ENCODE results near the gene SLC4A1AP.
A peak's percentile ranks its signal among the peaks of the same experiment; 100 is the strongest.
"Not testable (repeated sequence)": the region's sequence is repeated elsewhere in the genome, so short reads cannot be mapped to it uniquely, and the experiment has no call there.

SLC4A1AP gene, protein sequence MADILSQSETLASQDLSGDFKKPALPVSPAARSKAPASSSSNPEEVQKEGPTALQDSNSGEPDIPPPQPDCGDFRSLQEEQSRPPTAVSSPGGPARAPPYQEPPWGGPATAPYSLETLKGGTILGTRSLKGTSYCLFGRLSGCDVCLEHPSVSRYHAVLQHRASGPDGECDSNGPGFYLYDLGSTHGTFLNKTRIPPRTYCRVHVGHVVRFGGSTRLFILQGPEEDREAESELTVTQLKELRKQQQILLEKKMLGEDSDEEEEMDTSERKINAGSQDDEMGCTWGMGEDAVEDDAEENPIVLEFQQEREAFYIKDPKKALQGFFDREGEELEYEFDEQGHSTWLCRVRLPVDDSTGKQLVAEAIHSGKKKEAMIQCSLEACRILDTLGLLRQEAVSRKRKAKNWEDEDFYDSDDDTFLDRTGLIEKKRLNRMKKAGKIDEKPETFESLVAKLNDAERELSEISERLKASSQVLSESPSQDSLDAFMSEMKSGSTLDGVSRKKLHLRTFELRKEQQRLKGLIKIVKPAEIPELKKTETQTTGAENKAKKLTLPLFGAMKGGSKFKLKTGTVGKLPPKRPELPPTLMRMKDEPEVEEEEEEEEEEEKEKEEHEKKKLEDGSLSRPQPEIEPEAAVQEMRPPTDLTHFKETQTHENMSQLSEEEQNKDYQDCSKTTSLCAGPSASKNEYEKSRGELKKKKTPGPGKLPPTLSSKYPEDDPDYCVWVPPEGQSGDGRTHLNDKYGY

DNA sequence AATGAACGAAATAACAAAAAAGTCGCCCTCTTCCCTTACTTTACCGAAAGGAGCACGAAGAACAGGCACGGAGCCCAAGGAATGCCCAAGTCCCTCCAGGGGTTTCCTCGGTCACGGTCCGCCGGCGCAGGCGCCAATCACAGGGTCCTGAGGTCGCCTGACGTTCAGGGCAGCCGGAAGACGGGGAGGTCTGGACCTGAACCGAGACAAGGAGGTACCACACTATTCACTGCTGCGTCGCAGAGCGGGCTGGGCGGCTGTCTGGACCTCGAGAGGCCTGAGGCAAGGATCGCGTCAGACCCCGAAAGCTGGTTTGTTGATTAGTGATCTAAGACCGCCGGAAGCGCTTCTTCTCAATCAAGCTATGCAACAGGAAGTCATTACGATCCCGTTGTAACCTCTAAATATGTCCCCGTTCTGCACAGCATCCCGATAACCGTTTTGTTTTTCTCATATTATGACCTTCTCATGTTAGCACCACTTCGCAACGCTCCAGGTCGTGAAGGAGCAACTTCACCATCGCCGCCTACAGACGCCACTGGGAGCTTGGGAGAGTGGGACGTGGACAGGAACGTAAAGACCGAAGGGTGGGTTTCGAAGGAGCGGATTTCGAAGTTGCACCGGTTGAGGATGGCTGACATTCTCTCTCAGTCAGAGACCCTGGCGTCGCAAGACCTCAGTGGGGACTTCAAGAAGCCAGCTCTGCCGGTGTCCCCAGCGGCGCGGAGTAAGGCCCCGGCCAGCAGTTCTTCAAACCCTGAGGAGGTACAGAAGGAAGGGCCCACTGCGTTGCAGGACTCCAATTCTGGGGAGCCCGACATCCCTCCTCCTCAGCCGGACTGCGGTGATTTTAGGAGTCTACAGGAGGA is at the start of gene SLC4A1AP, which contains the start of gene SUPT7L:
SLC4A1AP (plus strand) TSS at position 605 of the 869 bp plus-strand sequence; CDS start at position 631, 26 bp downstream.
SUPT7L (minus strand) TSS at position 330 of the 869 bp plus-strand sequence. CDS start 1,422 bp downstream, outside the sequence.
- peak; percentile 51 for DNase-seq (ENCODE audit: low spot score)

DNA sequence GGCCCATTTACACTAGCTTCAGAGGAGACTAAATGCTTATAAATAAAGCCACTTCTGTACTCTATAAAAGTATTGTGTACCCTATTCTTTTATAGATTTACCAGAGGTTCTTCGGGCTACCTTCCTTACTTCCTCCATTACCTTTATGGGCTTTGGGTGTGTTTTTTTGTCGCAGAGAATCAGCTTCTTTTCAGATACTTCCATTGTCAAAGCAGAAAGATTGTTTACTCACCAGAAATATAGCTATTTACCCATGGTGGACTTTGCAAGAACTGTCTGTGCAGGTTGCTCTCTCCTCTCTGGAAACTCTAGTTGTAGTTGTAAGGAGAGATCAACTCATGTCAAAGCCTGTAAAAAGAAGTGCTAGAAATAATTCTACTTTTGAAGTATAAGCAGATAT is 49.7 kb upstream of the SLC4A1AP start:
- DNase-seq (ENCODE audit: low spot score) = no peak

DNA sequence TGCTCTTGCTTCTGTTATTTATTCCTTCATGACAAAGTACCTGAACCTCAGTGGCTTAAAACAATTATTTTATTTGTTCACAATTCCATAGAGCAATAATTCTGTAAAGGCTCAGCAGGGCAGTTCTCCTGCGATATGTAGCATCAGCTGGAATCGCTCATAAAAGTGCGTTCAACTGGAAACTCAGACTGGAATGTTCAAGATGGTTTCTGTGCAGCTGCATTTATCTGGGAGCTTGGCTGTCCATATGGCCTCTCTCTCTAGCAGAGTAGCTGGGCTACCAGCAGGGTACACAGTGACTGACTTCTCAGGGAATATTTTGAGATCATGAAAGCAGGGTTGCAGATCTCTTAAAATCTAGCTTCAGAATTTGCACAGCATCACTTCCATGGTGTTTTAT is 48.4 kb upstream of the SLC4A1AP start:
- no peak for DNase-seq (ENCODE audit: low spot score)

DNA sequence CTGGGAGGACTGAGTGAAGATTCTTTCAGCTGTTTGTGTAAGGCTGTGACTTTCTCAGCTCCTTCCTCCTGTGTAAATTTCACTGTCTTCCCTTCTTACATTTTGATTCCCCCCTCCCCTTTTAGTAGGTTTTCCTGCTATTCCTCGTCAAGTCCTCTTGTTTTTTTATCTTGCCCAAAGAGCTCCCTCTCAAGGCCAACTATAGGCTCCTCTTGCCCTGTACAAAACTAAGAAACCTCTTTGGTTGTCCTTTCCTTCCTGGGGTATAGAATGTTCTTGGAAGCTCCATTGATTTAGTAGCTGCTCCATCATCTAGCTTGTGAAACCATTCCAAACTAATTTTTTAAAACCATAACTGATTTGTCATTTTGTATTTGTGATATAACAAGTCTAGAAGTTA is 42.2 kb upstream of the SLC4A1AP start:
- DNase-seq (ENCODE audit: low spot score) = no peak

DNA sequence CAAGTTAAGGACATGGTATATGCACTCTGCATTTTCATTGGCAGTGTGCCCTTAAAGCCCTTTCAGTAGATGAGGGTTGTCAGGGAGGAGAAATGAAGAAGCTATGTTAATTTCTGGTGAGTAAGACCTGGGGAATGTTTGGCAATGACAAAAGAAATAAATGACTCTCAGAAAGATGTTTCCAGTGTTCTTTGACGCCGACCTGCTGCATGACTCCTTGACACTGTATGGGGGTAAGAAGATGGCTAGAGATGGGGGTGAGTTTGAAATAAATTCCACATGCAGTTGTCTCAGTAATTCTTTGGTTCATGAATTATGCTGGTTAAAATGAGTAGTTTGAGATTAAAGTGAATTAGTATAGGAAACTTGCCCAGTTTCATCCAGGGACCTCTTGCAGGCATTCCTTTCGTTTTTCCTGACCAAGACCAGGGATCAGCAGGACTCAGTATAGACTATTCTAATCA is 40.7 kb upstream of the SLC4A1AP start:
- no peak for DNase-seq (ENCODE audit: low spot score)

DNA sequence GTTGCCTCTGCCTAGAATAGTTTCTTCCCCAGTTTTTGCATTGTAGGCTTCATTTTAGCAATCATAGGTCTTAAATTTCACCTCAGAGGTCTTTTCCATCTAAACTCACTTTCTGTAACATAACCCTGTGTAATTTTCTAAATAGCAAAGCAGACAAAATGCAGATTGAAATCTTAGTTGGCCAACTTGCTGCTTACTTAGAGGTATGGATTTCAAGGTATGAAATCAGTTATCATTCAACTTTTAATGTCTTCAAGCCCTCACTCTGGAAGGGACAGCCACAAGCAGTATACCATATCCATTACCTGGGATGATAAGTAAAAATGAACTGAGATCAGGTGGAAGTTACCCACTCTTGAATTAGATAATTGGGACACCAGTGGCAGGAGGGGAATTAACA is 38.7 kb upstream of the SLC4A1AP start:
- no peak for DNase-seq (ENCODE audit: low spot score)

DNA sequence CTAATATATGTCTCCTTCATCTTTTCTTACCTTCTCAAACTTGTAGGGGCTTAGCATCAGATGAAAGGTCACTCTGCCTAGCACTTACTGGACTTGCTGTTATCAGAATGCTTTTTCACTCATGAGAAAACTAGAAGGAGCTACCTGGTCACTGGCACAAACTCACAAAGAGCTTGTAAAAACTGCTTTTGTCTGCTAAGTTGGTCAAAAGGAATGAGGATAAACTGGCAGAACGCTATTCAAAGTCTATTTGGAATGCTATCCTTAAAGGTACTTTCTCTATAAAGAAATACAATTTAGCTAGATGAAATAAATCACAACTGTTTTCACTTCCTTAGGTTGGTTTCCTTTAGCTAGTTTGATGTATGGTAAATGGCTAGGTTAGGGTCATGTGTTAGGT is 37.4 kb upstream of the SLC4A1AP start:
- not testable (repeated sequence) for DNase-seq (ENCODE audit: low spot score)

DNA sequence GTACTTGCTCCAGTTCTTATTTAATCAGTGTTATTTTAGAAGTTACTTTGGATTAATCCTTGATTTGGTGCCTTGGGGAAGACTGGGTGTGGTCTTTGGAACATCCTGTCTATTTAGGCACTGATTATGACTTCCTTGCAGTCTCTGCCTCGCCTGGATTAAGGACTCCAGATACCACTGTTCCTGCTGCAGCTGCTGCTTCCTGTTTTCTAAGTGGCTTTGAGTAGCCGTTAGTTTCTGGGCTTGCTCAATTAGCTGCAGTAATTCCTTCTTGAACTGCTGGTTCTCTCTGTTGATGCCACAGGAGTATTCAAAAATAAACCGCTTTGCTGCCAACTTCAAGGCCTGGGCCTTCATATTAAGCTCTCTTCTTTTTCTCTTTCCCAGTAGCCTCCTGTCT is 36.8 kb upstream of the SLC4A1AP start:
- DNase-seq (ENCODE audit: low spot score) = not testable (repeated sequence)

DNA sequence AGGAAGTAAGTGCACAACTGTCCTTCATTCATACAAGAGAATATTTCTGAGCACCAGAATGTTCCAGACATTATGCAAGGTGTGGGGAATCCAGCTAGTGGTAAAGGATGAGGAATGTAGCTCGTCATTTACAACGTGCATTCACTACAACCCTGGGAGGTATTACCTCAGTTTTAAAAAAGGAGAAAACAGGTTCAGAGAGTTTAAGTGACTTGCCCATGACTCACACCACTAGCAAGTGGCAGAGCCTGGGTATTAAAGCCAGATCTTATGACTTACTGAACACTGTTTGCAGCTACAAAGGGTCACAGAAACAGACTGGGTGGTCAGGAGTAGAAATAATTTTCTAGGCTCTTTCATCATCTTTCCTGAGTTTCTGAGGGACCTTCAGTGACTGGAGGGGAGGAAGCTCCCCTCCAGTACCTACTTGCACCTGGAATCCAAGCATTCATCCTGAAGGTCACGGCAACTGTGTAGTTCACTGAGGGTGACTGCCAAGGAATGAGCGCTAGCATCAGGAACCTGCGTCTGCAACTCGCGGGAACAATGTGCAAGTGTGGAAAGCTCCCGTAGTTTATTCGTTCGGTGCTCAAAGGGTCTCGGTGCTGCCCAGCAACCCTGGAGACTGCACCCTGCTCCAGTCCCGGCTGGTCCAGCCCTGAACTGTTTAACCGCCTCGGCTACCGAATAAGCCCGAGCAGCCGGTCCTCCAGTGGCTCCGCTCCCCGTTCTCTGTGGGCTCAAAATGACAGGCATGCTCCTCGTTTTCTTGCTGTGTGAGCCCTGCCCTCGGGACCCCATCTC is 35.5 kb upstream of the SLC4A1AP start:
- no peak for DNase-seq (ENCODE audit: low spot score)

DNA sequence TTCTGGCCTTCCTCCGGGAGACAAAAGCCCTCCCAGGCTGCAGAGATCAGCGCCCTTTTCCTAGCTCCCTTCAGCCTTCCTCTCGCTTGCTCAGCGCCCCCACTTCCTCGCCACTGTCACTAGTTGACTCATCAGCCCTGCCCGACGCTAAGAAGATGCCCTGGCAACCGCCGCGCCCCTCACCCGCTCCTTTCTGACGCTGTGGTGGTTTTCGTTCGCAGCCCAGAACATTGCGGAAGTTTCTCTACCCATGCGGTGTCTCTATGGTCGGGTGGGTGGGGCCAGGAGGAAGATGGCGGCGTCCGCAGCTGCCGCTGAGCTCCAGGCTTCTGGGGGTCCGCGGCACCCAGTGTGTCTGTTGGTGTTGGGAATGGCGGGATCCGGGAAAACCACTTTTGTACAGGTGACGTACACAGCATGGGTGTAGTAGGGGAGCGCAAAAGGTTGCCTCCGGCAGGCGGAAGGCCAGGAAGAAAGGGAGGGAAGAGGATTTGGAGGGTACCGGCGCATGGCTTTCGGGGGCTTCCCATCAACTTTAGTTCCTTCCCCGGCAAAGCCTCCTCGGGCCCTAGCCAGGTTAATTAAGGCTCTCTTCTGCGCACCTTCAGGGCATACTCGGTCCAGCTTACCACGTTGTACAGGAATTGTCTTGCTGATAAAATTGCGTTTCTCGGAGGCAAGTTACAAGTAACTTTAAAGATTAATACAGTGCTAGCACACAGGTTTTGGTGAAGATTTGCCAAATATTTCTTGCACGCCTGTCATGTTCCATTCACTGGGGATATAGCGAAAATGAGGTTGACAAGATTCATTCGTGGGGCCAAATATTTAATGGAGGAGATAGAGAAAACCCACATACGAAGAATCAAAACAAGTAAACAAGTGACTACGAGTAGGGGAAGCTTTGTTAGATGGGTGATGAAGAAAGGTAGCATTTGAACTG is 34.7 kb upstream of the SLC4A1AP start, which contains the start of the genes CCDC121 and GPN1:
CCDC121 (minus strand) TSS at position 246 of the 943 bp plus-strand sequence. CDS start 1,213 bp downstream, outside the sequence.
GPN1 (plus strand) TSS at position 284 of the 943 bp plus-strand sequence; CDS start at position 293, 9 bp downstream.
- DNase-seq (ENCODE audit: low spot score) = peak; percentile 69

DNA sequence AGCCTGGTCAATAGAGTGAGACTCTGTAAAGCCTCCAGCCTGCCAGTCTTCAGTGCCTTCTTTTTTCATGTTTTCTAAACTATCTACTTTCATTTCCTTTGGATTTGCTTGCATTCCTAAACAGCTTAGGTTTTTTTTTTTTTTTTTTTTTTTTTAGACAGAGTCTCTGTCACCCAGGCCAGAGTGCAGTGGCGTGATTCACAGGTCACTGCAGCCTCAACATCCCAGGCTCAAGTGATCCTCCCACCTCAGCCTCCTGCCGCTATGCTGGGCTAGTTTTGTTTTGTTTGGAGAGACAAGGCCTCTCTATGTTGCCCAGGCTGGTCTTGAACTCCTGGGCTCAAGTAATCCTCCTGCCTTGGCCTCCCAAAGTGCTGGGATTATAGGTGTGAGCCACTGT is 33.4 kb upstream of the SLC4A1AP start:
- DNase-seq (ENCODE audit: low spot score) = not testable (repeated sequence)

DNA sequence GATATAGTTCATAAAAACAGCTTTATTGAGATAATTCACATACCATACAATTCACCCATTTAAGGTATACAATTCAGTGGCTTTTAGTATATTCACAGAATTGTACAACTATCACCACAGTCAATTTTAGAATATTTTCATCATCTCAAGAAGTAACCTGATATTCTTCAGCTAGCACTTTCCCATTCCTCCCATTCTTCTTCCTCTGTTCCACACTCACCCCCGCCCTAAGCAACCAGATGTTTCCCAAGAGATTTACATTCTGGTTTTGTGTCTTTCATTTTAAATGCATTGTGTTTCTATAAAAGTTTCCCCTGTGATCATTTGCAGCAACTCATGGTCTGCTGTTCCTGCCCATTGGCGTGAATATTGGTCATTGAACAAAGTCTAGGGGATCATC is 29.4 kb upstream of the SLC4A1AP start:
- DNase-seq (ENCODE audit: low spot score) = no peak

DNA sequence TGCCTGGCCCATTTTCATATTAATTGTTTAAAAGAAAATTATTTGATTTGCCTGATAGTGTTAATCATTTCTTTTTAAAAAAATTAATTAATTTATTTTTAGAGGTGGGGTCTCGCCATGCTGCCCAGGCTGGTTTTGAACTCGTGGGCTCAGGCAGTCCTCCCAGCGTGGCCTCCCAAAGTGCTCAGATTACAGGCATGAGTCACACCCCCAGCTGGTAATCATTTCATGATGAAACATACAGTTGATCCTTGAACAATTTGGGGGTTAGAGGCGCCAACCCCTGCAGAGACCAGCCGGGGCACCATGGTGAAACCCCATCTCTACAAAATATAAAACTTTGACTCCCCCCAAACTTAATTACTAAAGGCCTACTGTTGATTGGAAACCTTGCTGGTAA is 26.9 kb upstream of the SLC4A1AP start:
- no peak for DNase-seq (ENCODE audit: low spot score)

DNA sequence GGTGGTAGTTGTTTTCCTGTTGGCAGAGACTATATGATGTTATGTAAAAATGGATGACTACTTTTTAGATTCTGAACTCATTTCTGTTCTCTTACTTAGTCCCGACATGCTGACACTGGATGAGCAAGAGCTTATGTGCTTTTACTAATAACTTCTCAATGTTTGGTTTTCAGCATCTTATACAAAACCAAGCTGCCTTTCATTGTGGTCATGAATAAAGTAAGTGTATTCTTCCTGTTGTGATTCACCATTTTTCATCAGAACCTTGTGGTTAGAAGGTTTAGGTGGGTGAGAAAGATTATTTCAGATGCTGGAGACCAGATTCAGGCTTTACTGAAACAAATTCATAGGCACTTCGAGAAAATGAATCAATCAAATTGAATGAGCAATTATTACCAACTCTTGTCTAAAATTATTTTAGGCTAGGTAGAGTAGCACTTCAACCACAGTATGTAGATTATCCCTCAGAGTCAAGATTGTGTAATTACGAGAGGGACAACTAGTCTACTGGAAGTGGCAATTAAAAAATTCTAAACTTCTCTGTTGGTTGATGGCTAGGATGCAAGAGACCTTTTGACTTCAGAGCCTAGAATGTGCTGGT is 25.6 kb upstream of the SLC4A1AP start:
- DNase-seq (ENCODE audit: low spot score) = no peak

DNA sequence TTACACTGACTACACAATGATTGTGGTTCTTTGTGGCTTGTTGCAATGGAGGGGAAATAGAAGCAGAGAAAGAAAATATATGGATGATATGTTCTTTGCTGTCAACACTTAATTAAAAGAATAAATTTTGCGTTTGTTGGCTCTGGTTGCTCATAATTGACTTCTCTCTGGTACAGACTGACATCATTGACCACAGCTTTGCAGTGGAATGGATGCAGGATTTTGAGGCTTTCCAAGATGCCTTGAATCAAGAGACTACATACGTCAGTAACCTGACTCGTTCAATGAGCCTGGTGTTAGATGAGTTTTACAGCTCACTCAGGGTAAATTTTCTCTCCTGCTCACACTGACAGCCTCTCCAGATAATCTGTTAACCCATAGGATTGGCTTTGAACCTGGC is 25.0 kb upstream of the SLC4A1AP start:
- DNase-seq (ENCODE audit: low spot score) = no peak

DNA sequence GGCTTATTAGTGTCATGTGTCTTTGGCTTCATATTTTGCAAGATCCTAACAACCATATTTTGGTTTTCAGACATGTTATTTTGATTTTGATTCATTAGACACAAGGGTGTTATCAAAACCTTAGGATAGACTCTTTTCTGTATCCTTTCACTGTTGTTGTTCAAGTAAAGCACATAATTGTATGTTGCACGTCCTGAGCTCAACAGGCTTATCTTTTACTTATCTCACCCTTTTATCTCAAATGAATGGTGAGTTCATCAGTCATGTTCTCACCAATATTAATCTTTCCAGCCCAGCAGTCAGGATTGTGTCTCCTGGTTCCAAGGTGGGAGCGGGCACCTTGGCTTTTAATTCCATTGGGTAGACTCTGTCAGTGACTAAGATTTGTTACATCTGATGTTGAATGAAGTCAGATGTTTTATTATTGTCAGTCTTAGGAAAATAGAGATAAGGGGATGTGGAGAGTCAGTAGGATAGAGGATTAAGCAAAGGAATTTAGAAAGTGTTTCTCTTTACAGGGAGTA is 22.9 kb upstream of the SLC4A1AP start:
- DNase-seq (ENCODE audit: low spot score) = no peak

DNA sequence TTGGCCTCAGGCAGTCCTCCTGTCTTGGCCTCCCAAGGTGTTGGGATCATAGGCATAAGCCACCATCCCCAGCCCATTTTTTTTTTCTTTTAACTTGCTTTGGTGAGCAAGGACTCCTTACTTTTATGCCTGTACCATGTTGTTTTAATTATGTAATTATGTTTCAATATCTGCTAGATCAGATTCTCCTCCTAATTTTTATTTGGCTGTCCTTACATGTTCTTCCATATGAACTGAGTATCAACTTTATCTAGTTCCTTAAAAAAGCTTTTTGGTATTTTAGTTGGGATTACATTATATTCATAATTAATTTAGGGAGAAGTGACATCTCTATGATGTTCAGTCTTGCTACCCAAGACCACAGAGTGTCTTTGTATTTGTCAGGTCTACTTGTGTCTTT is 18.5 kb upstream of the SLC4A1AP start:
- no peak for DNase-seq (ENCODE audit: low spot score)

DNA sequence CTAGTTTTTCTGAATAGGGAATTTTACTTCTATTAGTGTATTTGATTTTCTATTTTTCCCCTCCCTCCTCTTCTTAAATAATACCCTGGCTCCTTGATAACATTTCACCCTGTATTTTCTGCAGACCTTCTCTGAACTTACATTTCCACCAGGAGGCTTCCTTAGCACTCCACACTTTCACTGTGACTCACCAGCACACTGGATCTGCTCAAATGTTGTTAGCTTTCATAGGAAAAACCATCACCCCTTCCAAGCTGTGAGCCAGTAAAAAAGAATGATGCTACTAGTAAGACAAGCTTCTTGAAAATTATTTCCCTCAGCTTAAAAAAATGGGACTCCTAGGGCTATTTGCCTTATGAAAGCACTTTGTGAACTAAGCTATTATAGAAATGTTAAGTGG is 16.4 kb upstream of the SLC4A1AP start:
- DNase-seq (ENCODE audit: low spot score) = no peak

DNA sequence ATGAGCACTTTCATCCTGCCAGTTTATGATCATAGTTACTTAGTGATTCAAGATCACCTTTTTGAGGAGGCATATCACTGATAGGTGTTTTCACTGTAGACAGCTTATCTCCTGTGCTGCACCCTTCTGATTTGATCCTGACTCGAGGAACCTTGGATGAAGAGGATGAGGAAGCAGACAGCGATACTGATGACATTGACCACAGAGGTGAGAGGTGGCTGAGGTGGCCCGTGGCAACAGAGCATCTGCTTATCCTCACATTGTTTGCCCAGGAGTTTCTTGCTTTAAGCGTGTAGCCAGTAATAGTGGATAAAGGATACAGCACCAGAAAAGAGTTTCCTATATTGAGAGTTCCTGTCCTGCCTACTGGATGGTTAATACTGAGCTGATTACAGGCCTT is 16.0 kb upstream of the SLC4A1AP start:
- no peak for DNase-seq (ENCODE audit: low spot score)
